OCI-LY3 (cell line): ENCODE data around the gene ADORA1.

Source experiments
- H2AFZ ChIP-seq: fragments of 200-600, 300-600 bp; shearing (Covaris generic); 2 replicates; pipeline ENCODE4 v1.6.0; 2014; ENCODE audit warnings: antibody characterized with exemption, low read depth, low read length
- H3K27ac ChIP-seq: fragments of 200-600, 300-600 bp; sonication (generic); 2 replicates; pipeline ENCODE4 v1.5.1; 2014; ENCODE audit warnings: mild to moderate bottlenecking, low read length, moderate library complexity, mixed read lengths
- H3K27me3 ChIP-seq: fragments of 200-600, 300-600 bp; sonication (generic); 2 replicates; pipeline ENCODE4 v1.6.1; 2014; ENCODE audit warnings: low read depth, low read length, mixed read lengths
- H3K36me3 ChIP-seq: fragments of 200-600, 300-600 bp; sonication (generic); replicated peaks from 2 replicates; pipeline ENCODE3; 2014; ENCODE audit warnings: low read depth, low read length, mixed read lengths
- H3K4me1 ChIP-seq: fragments of 300-600, 200-600 bp; sonication (generic); 2 replicates; pipeline ENCODE4 v1.6.1; 2014; ENCODE audit warnings: low read length, mixed read lengths
- H3K4me2 ChIP-seq: fragments of 200-600, 300-600 bp; sonication (generic); 2 replicates; pipeline ENCODE4 v1.6.1; 2014; ENCODE audit warnings: low read length, mixed read lengths
- H3K4me3 ChIP-seq: fragments of 300-600, 200-600 bp; sonication (generic); 2 replicates; pipeline ENCODE4 v1.5.1; 2014; ENCODE audit warnings: antibody characterized with exemption, mild to moderate bottlenecking, low read length, moderate library complexity
- H3K79me2 ChIP-seq: fragments of 300-600, 200-600 bp; shearing (Covaris generic); 2 replicates; pipeline ENCODE4 v1.6.1; 2014; ENCODE audit warnings: mild to moderate bottlenecking, low read length, mixed read lengths
- H3K9ac ChIP-seq: fragments of 300-600, 200-600 bp; shearing (Covaris generic); 2 replicates; pipeline ENCODE4 v1.6.0; 2014; ENCODE audit warnings: mild to moderate bottlenecking, low read length, moderate library complexity
- H3K9me3 ChIP-seq: fragments of 200-600, 300-600 bp; shearing (Covaris generic); 2 replicates; pipeline ENCODE4 v1.6.1; 2014; ENCODE audit warnings: low read length, mixed read lengths; ENCODE audit not compliant: insufficient read depth
- H4K20me1 ChIP-seq: fragments of 200-600, 300-600 bp; sonication (generic); 2 replicates; pipeline ENCODE4 v1.6.1; 2016; ENCODE audit warnings: low read length, mixed read lengths; ENCODE audit not compliant: insufficient read depth
- EZH2phosphoT487 ChIP-seq: fragments of 200-600 bp; shearing (Covaris generic); IDR thresholded peaks from 2 replicates; pipeline ENCODE4 v1.6.1; 2018; ENCODE audit warnings: antibody characterized with exemption, mixed run types, low read depth
- TF ChIP-seq, protein P1 (sequence below): fragments of 200-600, 300-600 bp; sonication (generic); IDR thresholded peaks from 2 replicates; pipeline ENCODE4 v1.5.1; 2014; ENCODE audit warnings: antibody characterized with exemption, low read length, low read depth

Gene ADORA1

DNA sequence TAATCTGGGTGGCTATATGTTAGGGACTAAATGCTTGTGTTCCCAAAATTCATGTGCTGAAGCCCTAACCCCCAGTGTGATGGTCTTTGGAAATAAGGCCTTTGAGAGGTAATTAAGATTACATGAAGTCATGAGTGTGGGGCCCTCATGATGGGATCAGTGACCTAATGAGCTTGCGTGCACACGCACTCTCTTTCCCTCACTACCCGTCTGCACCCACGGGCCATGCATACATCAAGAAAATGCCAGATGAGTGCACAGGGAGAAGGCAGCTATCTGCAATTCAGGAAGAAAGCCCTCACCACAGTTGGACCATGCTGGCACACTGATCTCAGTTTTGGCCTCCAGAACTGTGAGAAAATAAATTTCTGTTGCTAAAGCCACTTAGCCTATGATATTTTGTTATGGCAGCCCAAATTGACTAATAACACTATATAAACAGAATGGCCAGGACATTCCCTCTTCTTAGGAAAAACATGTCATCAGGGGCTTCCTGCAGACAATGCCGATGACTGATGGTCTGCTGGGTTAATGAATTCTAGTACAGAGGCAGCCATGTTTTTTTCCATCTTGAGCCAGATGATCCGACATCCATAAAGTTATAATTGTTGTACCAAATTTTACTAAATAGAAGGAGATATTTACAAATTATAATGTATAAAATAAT, 23.6 kb upstream of the ADORA1 start:
- H4K20me1 ChIP-seq, result no peaks in the 10 kb centered on the region
- H3K4me2 ChIP-seq, result no peak overlapping the region
- no peaks in the 10 kb centered on the region for H3K9me3 ChIP-seq
- H3K27ac ChIP-seq, result no peak overlapping the region
- no peak overlapping the region for H2AFZ ChIP-seq
- no peak overlapping the region for H3K4me3 ChIP-seq
- H3K36me3 ChIP-seq, result no peaks in the 10 kb centered on the region
- no peak overlapping the region for H3K9ac ChIP-seq
- TF ChIP-seq EZH2phosphoT487, result no peak
- TF ChIP-seq, protein P1, sequence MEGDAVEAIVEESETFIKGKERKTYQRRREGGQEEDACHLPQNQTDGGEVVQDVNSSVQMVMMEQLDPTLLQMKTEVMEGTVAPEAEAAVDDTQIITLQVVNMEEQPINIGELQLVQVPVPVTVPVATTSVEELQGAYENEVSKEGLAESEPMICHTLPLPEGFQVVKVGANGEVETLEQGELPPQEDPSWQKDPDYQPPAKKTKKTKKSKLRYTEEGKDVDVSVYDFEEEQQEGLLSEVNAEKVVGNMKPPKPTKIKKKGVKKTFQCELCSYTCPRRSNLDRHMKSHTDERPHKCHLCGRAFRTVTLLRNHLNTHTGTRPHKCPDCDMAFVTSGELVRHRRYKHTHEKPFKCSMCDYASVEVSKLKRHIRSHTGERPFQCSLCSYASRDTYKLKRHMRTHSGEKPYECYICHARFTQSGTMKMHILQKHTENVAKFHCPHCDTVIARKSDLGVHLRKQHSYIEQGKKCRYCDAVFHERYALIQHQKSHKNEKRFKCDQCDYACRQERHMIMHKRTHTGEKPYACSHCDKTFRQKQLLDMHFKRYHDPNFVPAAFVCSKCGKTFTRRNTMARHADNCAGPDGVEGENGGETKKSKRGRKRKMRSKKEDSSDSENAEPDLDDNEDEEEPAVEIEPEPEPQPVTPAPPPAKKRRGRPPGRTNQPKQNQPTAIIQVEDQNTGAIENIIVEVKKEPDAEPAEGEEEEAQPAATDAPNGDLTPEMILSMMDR, result no peak
- H3K4me1 ChIP-seq, result no peaks in the 10 kb centered on the region
- peaks cover 36% of the 10 kb centered on the region for H3K27me3 ChIP-seq
- no peaks in the 10 kb centered on the region for H3K79me2 ChIP-seq

DNA sequence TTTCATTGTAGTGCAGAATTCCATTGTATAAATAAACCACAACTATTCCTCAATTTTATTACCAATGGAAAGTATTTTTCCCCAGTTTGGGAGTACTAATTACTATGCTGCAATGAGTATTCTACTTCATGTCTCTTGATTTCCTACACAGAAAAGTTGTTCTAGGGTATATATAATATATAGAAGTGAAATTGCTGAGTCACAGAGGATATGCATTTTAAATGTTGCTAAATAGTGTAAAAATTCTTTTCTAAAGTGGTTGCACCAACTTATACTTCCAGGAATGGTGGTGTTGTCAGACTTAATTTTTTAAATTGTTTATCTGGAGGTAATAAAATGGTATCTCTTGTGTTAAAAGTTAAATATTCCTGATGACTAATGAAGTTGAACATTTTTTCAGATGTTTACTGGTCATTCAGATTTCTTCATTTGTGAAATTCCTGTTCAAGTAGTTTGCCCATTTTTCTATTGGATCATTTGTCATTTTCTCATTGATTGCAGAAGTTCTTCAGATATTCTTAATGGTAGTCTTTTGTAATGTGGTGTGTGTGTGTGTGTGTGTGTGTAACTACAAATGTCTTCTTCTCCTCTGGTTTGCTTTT, 22.6 kb upstream of the ADORA1 start:
- no peak overlapping the region for H3K9ac ChIP-seq
- no peak overlapping the region for H3K27ac ChIP-seq
- H3K4me2 ChIP-seq, result no peak overlapping the region
- H3K79me2 ChIP-seq, result no peaks in the 10 kb centered on the region
- no peak overlapping the region for H3K4me3 ChIP-seq
- H3K9me3 ChIP-seq, result no peaks in the 10 kb centered on the region
- no peaks in the 10 kb centered on the region for H4K20me1 ChIP-seq
- H3K4me1 ChIP-seq, result no peaks in the 10 kb centered on the region
- H3K36me3 ChIP-seq, result no peaks in the 10 kb centered on the region
- H3K27me3 ChIP-seq, result peaks cover 42% of the 10 kb centered on the region
- no peak overlapping the region for H2AFZ ChIP-seq
- no peak for TF ChIP-seq EZH2phosphoT487
- TF ChIP-seq, protein P1, result no peak

DNA sequence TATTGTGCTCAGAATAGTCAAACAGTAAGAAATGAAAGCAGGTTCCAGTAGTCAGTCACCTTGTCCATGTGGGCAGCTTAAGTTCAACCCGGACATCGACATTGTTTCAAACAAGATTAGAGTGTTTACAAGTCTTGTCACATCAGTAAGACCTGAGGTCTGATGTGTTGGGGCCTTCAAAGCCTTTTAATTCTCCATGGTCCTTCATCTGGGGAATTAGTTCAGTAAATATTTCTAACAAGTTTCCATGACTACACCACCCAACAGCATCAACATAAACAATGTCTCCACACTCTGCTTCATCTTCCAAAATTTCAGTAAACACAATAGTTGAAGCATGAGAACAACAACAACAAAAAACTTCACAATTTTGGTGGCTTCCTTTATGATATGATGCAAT, 15.1 kb upstream of the ADORA1 start:
- Histone ChIP-seq H3K4me2 (no peak overlapping the region), H3K36me3 (no peaks in the 10 kb centered on the region), H3K79me2 (no peaks in the 10 kb centered on the region), H4K20me1 (no peaks in the 10 kb centered on the region), H2AFZ (no peak overlapping the region), H3K9ac (no peak overlapping the region), H3K27me3 (peaks cover 82% of the 10 kb centered on the region), H3K4me1 (no peaks in the 10 kb centered on the region), H3K27ac (no peak overlapping the region), H3K4me3 (no peak overlapping the region), H3K9me3 (no peaks in the 10 kb centered on the region)
- TF ChIP-seq EZH2phosphoT487, result no peak

DNA sequence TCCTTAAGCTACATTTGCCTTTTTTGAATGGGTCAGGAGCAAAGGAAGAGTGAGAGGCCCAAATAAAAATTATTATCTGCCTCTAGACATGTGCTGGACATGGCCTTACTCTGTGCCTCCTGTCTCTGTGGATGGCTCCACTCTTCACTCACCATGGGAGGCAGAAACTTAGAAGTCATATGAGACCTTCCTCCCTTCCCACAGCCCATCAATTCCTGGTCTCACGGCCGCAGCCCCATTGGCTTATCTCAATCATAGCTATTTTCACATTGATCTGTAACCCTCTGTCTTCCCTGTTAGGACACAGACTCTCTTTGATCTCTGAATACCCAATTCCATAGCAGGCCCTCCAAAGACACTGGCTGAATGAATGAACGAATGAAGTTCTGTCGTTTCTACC, 14.2 kb upstream of the ADORA1 start:
- H3K27me3 ChIP-seq, result peaks cover 83% of the 10 kb centered on the region
- no peak overlapping the region for H3K27ac ChIP-seq

More for the DNA sequence above, 14.2 kb upstream of the ADORA1 start:
- Histone ChIP-seq H3K79me2 (no peaks in the 10 kb centered on the region), H3K4me2 (no peak overlapping the region), H2AFZ (no peak overlapping the region), H3K4me1 (no peaks in the 10 kb centered on the region), H3K9me3 (no peaks in the 10 kb centered on the region), H3K36me3 (no peaks in the 10 kb centered on the region), H4K20me1 (no peaks in the 10 kb centered on the region), H3K9ac (no peak overlapping the region), H3K4me3 (no peak overlapping the region)
- TF ChIP-seq, protein P1, result no peak
- TF ChIP-seq EZH2phosphoT487, result no peak
